Putamen (tissue), 1 donor: ENCODE data around the gene DOC2B.

Source experiments
- DNase-seq: peaks from one replicate; pipeline ENCODE4 v3.0.0-alpha.2; 2016; ENCODE audit warnings: low spot score

The DOC2B gene

DNA sequence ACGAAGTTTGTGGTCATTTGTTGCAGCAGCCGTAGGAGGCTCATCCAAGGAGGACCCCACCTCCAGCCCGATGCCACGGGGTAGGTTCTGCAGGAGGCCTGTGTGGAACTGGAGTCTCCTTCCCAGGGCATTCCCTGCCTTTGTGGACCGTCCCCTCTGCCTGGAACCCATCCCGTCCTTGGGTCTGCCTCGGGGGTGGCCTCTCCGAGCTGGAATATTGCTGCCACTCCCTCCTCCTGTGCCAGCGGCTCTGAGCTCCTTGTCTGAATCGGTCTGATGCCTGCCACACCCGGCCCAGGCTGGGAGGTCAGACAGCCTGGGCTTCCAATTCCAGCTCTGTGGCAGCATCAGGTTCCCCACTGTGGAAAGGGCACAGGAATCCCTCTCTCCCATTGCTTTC is 18.8 kb downstream of the DOC2B start:
- DNase-seq, result no peak

DNA sequence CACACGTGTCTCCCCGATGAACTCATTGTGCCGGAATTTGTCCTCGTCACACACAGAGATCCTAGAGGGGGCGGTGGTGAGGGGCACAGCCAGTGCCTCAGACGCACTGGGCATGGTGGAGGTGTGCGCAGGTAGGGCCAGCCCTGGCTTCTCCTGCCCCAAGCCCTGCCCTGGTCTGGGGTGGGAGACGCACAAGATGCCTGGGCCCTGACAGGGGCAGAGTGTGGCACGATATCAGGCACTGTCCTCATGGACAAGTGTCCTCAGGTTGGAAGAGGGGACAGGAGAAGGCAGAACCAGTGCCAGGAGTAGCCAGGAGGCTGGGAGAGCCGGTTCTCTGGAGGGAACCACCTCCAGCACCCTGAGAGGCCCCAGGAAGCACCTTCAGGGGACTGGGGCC is 20.0 kb downstream of the DOC2B start:
- no peak for DNase-seq

DNA sequence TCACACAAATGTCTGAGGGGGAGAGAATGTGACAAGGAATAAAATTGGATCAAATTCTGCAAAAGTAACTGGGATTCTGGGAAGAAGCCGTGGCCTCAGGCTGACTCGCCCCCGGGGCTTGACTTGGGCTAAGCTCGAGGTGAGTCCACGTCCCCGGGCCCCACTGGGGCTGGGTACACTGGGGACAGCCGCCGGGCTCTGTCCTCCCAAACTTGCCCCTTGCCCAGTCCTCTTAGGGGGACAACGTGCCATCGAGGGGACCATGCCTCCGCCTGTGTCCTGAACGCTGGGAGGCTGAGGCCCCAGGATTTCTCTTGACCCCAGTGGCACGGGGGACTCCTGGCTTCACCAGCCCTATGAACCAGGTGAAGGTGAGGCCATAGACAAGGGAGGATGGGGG is 21.1 kb downstream of the DOC2B start:
- DNase-seq, result no peak

DNA sequence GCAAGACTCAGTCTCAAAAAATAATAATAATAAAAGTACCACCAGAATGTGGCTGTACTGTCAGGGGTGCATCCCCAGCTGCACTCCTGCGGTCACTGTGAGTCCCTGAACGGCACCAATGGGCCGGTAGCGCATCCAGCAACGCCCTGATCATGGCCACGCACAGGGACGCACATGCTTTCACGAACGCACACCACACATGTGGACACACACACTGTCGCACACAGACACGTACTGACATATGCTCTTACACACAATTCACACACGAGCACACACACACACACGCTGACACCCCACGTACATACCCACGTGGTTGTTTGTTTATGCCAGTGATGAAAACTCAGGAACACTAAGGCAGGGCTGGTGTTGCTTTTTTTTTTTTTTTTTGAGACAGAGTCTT is 21.8 kb downstream of the DOC2B start:
- DNase-seq, result no peak

DNA sequence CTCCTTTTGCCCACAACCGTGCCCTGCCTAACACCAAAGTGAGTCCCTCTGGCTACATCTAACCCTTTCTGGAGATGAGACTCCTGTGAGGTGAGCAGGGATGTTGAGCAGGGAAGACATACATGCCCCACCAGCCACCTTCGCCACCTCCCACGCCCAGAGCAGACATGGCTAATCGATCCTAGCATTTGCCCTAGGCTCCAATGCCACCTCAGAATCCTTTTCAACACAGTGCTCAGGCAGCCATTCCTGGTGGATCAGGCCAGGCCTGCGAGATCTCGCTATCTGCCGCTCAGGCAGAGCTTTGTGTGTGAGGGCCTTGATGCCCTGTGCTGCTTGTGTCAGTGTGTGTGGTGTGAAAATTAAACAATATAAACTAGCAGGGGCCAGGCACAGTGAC is 23.1 kb downstream of the DOC2B start:
- no peak for DNase-seq

DNA sequence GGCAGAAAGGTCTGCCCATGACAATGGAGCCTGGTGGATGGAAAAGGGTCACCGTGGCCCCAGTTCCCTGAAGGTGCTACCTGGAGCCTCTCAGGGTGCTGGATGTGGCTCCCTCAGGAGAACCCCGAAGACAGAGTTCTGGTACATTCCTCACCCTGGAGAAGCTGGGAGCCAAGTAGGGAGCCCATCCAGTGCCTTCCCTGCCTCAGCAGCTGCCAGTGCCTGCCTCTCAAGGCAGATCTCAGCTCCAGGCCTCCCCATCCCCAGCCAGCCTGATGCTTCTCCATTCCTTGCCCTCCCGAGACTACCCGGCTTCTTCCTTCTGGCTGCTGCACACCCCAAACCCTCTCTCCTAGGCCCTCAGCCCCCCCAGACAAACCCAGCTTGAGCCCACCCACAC is 23.5 kb downstream of the DOC2B start:
- no peak for DNase-seq

DNA sequence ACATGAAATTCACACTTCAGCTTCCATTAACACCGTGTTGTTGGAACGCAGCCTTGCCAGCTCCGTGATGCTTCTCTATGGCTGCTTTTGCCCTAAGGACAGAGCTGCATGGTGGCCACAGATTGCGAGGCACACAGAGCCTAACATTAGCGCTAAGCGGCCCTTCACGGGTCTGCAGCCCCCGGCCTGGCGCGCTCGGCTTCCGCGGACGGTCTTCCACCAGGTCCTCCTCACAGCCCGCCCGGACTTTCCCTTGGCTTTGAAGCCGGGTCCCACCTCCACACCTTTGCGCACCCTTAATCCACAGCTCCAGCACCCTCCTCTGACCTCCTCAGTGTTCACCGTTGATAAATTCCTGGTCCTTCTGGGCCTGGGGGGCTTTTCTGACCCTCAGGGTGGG is 24.5 kb downstream of the DOC2B start:
- no peak for DNase-seq

DNA sequence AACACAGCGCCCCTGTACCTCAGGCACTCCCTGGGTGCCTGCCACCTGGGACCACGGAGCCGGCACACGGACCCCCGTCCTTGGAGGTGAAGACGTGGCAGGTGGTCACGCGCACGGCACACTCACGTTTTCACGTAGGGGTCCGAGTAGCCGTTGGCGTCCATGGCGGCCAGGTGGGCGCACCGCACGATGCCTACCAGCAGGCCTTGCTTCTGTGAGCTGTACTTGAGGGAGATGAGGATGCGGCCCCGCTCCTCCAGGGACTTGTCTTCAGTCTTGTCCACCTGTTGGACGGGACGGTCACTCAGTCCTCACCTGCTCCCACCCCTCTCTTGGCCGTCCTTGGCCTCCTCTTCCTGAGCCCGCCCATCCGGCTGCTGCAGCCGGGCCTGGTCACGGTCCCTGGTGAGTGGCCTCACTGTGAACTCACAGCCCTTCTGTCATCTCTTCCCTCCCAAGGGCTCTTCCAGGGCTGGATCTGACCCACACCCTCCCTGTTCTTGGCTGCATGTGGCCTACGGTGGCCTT is 25.3 kb downstream of the DOC2B start:
- no peak for DNase-seq

DNA sequence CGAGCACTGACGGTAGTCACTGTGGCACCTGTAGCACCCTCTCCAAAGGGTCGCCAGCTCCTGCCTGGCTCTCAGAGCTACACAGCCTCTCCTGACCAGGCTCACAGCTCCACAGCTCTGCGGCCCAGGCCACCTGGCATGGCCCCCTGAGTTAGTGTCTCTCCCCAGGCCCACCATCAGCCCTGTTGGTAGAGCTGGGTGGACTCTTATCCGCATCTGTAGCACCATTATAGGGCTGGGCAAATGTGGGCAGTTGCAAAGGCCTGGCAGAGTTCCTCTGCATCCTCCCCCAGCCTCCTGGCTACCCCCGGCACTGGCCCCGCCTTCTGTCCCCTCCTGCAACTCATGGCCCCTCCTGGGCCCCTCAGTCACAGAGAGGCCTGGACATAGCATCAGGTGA is 25.9 kb downstream of the DOC2B start:
- no peak for DNase-seq

DNA sequence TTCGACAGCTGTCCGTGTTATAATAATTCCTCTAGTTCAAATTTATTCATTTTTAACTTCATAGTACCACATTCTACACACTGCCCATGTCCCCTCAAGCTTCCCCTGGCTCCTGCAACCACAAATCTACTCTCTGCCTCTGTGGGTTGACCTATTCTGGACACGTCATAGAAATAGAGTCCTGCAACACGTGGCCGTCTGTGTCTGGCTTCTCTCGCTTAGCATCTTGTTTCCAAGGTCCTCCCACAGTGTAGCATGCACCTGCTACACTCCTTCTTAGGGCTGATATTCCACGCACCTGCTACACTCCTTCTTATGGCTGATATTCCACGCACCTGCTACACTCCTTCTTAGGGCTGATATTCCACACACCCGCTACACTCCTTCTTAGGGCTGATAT is 27.6 kb downstream of the DOC2B start:
- DNase-seq, result no peak

DNA sequence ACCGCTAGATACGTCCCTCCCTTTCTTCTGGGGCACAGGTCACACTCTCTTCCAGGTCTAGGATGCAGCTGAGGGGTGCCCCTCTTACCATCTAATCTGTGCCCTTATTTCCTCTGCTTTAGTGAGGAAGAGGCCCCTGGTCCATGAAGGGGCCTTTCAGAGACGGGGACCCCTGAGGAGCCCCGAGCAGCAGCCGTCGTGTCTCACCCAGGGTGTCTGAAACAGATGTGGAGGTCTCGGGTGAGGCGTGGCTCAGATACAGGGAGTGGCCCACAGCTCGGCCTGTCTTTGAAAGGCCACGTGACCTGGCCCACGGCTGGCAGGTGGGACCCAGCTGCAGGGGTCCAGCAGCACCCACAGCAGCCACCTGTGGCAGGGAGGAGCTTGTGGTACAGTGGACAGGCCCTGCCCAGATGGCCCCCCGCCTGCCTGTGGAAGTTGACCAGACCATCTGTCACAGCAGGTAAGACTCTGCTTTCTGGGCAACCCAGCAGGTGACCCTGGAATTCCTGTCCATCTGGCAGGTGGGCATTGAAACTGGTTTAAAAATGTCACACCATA is 28.5 kb downstream of the DOC2B start:
- DNase-seq, result no peak

DNA sequence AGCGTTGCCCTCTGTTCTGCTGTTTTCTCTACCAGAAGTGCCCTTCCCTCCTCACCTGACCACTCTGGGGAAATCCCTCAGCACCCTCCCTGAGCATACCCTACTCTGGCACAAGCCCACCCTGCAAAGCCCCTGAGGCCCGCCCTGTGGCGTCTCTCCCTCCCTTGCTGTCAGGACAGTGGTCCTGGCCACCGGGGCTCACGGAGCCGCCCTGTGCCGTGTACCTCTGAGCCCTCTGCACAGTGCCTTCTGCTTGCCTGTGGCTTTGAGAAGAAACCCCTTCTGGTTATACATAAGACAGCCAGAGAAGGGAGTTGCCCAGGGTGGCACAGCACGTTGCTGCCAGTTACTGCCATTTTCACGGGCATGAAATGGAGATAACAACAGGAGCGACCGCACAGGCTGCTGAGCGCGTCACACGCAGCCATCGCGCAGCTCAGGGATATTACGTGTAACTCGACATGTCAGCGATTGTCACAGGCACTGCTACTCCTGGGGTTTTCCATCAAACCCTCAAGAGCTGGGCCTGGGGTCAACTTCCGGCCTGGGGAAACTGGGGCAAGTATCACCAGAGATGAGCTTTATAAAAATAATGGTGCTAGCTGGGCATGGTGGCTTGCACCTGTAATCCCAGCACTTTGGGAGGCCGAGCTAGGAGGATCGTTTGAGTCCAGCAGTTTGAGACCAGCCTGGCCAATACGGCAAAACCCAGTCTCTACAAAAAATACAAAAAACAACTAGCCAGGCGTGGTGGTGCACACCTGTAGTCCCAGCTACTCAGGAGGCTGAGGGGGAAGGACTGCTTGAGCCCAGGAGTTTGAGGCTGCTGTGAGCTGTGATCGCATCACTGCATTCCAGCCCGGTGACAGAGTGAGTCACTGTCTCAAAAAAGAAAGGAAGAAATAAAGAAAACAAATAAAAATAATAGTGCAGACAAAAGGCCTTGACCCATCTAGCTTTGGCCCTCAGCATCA is 29.3 kb downstream of the DOC2B start:
- DNase-seq, result no peak

DNA sequence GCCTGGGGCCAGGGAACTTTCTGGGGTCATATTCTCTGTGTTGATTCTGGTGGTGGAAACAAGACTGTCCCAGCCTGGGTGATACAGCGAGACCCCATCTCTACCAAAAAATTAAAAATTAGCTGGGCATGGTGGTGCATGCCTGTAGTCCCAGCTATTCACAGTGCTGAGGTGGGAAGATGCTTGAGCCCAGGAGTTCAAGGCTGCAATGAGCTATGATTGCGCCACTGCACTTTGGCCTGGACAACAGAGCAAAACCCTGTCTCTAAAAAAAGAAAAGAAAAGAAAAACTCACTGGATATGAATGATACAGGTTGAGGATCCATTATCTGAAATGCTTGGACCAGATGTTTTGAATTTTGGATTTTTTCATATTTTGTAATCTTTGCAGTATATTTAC is 30.4 kb downstream of the DOC2B start:
- DNase-seq, result no peak

DNA sequence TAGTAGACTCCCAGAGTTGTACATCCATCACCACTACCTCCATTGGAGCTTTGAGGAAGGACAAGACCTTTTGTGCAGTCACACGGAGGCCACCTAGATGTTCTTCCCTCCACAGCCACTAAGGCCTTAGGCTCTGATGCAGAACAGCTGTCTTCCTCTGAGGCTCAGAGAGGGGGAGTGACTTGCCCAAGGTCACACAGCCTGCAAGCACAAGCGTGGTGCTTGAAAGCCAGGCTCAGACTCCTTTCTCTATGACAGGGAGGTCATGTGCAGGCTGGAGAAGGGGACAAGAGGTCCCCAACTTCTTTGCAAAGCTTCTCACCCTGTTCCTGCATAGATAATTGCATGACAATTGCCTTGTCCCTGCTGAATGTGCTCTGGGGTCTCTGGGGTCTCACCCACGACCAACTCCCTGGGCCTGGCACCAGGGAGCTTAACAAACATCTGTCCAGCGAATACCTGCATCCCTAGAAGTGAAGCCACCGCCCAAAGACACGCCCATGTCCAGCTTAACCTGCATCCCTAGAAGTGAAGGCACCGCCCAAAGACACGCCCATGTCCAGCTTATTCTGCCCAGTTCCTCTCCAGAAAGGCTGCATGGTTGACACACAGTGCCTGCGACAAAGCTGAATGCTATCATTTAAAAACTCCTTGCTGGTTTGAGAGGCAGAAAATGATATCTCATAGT is 31.4 kb downstream of the DOC2B start:
- DNase-seq, result no peak

DNA sequence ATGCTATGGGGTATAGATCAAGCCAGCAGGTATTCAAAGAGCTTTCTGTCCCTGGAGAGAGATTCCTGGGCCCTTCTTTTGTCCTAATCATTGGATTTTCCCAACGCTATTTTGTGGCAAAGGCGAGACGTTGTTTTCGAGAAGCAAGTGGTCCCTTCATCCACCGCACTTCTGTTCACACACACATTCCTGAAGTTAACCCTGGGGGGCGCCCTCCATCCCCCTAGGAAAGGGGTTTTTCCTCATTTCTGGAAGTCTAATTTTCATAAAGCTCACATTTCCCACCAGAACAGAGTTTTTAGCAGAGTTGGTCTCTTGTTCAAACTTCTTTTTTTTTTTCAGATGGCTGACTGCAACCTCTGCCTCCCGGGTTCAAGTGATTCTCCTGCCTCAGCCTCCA is 32.2 kb downstream of the DOC2B start:
- DNase-seq, result no peak

DNA sequence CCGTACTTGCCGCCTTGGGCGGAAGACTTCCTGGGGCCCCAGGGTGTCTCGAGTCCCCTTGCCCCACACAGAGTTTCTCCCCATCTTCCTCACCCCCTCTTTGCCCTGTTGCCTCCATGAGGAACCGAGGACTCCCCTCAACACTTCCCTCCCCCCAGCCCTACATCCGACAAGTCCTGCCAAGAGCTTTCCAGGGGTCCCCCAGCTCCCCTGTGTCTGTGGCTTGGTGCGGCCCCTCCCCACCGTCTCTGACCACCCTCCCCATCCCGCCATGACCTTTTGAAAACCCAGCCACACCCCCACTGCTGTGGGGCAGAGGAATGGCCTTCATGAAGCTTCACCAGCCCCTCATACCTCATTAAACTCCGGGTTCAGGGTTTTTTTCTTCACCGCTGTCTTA is 32.7 kb downstream of the DOC2B start:
- no peak for DNase-seq

DNA sequence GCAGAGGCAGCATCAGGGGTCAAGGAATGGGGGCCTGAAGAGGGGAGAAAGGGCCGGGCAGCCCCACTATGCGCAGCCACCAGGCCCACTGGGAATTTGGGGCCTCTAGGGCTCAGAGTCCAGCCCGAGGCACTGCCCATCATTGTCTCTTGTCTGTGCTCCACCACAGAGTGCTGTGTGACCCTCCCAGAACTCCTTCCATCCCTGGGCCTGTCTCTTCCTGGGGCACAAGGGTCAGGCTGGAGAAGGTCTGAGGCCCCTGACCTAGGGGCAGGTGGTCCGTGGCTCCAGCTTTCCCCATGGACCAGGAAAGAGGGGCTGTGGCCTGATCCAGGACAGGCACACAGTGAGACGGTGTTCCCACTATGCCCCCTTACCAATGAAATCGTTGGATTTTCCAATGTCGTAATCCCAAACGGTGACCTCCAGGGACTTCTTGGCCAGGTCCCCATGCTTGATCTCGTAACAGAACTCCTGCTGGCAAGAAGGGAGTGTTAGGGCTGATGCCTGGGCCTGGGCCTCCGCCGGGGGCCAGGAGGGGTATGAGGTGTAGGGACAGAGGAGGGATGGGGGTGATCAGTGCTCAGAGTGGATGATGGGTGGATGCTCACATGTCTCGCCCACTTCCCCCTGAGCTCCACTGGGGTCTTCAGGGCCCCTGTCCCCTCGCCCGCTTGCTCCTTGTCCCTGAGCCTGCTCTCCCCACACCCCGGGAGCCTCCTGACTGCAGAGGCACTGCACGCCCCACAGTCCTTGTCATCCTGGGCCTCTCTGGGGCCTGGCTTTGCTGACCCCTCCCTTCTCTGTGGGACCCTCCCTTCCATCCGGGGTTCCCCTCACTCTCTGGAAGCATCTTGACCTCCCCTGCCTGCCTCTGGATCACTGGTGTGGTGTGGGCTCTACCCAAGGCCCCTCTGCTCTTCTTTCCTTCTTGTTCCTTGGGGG is 33.4 kb downstream of the DOC2B start:
- no peak for DNase-seq

DNA sequence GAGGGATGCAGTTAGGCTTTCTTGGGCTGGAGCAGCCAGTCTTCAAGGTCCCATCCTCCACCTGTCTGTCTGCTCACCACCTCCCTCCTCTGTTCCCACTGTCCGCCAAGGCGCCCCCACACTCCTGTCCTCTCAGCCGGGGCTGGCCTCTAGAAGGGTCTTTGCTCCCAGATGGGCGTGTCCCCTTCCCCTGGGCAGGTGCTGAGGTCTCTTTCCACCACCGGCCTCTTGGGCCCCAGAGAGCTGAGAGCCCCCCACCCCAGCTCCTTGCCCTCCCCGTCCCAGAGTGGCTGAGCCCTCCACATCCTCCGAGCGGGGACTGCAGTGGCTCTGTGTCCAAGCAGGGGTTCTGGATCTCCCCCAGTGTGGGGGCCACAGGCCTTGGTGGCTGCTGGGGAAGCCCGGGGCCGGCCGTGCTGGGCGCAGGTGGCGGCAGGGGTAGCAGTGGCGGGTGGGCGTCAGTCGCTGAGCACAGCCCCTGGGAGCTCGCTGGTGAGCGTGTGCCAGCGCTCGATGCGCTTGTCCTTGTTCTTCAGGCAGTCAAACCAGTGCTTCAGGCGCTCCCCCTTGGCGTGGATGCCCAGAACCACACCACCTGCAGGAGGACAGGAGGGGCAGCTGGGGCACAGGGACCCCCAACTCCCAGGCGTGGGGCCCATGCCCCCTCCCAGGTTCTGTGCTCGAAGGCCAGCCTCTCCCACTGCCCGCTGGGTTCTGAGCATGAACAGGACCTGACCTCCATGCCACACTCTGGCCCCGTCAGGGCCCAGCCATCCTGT is 34.3 kb downstream of the DOC2B start:
- no peak for DNase-seq

DNA sequence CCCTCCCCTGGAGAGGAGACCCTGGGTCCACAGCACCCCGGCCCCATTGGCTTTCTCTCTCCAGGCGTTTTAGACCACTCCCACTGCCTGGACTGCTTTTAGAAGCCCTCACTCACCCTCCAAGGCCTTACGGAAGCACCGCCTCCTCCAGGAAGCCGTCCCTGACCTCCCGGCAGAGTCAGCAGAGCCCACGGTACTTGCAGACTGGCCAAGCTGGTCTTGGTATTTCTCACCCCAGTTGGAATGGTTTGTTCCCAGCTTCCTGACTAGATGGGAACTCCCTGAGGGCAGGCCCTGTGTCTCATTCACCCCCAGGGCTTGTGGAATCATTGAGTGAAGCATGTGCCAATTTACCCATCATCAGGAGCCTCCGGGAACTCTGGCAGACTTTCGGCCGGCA is 34.9 kb downstream of the DOC2B start:
- no peak for DNase-seq

DNA sequence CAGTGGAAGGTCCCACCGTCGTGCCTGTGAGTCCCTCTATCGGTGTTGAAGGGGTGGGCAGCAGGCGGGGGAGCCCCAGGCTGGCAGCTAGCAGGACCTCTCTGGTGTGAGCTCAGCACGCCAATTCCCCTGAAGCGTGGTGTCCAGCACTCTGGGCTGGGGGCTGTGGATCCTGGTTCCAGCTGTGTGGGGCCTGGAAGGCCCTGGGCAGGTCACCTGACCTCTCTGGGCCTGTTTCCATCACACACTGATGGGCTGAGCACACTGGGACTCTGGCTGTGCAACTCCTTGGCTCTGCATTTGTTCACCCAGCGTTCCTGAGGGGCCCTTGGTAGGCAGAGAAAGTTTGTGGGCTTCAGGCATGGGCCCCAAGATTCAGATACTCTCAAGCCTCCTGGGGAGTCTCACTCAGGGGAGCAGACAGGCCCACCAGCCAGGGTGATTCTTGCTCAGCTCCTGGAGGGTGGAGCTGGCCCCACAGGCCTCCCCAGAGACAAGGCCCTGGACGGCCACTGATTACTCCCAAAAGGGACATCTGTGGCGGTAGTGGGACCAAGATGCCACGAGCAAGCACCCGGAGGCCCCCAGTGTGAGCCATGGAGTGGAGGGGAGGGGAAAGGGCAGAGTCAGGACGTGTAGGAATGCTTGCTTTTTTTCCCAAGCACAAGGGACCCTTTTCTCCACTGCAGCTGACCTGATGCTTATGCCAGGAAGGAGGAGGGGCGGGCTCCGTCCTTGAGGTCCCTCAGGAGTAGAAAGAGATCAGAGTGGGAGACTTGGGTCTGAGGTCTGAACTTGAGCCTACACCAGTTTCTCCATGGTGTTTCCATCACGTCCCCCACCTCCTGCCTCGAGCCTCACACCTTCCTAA is 35.5 kb downstream of the DOC2B start:
- no peak for DNase-seq
